A549 (cell line): ENCODE measurements around the gene ALKBH7. TPM values are rescaled to one million over a fixed set of nuclear protein-coding genes. Genes with fewer than 3 reads are reported as not detected.

Source experiments
- ATAC-seq, 2 experiments: fragments of 200-7000 bp in 1 of 2; fragments of >200 bp in 1 of 2; cut with Nextera tagmentation in 1 of 2; cut with Tn5 transposase in 1 of 2; 3 replicates each; pipeline versions ENCODE4 v1.8.0 to v1.9.1; 2018 to 2020; ENCODE audit warnings: mild to moderate bottlenecking in 1 of 2, moderate library complexity in 1 of 2
- CTCF ChIA-PET: fragments of 300-600 bp; sonication (Branson Sonifier 250); formaldehyde crosslinking; extraction: SDS; loops from one replicate; lab custom pipeline; 2021; ENCODE audit warnings: antibody characterized with exemption, inconsistent platforms; lab: Yijun Ruan, JAX
- POLR2A ChIA-PET: fragments of 350-600 bp; formaldehyde crosslinking; extraction: SDS; loops from one replicate; lab custom pipeline; 2021; ENCODE audit warnings: antibody characterized with exemption, inconsistent platforms; lab: Yijun Ruan, JAX
- DNase-seq, 2 experiments: peaks; one replicate each; pipeline versions ENCODE4 v3.0.0 to v3.0.0-alpha.2; 2011 to 2016; ENCODE audit warnings: low read depth in 1 of 2, low spot score in 1 of 2
- FAIRE-seq: peaks from 2 replicates; lab custom pipeline; 2011; peaks lifted over from hg19 to GRCh38; lab: Jason Lieb, UNC
- H3K27ac ChIP-seq, 2 experiments: fragments of >200 bp; sonication (Bioruptor Twin); formaldehyde crosslinking; 3 replicates each; pipeline ENCODE4 v1.5.1; 2016 to 2017
- H3K4me1 ChIP-seq: fragments of >200 bp; sonication (Bioruptor Twin); formaldehyde crosslinking; 3 replicates; pipeline ENCODE4 v1.6.1; 2016
- H3K4me2 ChIP-seq: fragments of >200 bp; sonication (Bioruptor Twin); formaldehyde crosslinking; 3 replicates; pipeline ENCODE4 v1.6.1; 2016
- H3K4me3 ChIP-seq: fragments of >200 bp; sonication (Bioruptor Twin); formaldehyde crosslinking; 3 replicates; pipeline ENCODE4 v1.5.1; 2016
- H3K9me3 ChIP-seq: fragments of >200 bp; sonication (Bioruptor Twin); formaldehyde crosslinking; 3 replicates; pipeline ENCODE4 v1.6.1; 2016
- CHD2 ChIP-seq: fragments of 150-350 bp; IDR thresholded peaks from 2 replicates; pipeline ENCODE4 v1.6.1; 2014; ENCODE audit warnings: low read length; ENCODE audit not compliant: partially characterized antibody
- ESRRA ChIP-seq: fragments of 150-350 bp; IDR thresholded peaks from 2 replicates; pipeline ENCODE4 v1.6.1; 2014; ENCODE audit warnings: mild to moderate bottlenecking, low read length, borderline replicate concordance
- HOXB13 ChIP-seq: fragments of 250-450 bp; sonication (Bioruptor Pico); IDR thresholded peaks from 2 replicates; pipeline ENCODE4 v1.5.0; 2020; ENCODE audit warnings: low read depth, mild to moderate bottlenecking, moderate library complexity
- HOXB5 ChIP-seq: fragments of 250-450 bp; sonication (Bioruptor Pico); IDR thresholded peaks from 2 replicates; pipeline ENCODE4 v1.5.0; 2020; ENCODE audit warnings: mild to moderate bottlenecking, moderate library complexity
- MAZ ChIP-seq: fragments of 150-350 bp; IDR thresholded peaks from 2 replicates; pipeline ENCODE4 v1.6.1; 2014; ENCODE audit warnings: antibody characterized with exemption, low read depth, low read length, borderline replicate concordance
- NFE2L2 ChIP-seq: fragments of 150-350 bp; conservative IDR thresholded peaks from 2 replicates; pipeline ENCODE4 v1.6.1; 2014; ENCODE audit warnings: low read length
- NR3C1 ChIP-seq: fragments of >200 bp; sonication (Bioruptor Twin); formaldehyde crosslinking; IDR thresholded peaks from 3 replicates; pipeline ENCODE4 v1.6.1; 2017
- PHF8 ChIP-seq: fragments of 200-600 bp; sonication (generic); IDR thresholded peaks from 2 replicates; pipeline ENCODE4 v1.6.1; 2016; ENCODE audit warnings: low read depth, mild to moderate bottlenecking, antibody characterized with exemption, moderate library complexity, borderline replicate concordance
- POLR2A ChIP-seq: IDR thresholded peaks from 2 replicates; pipeline ENCODE4 v1.6.1; 2012; ENCODE audit warnings: mild to moderate bottlenecking, low read length
- RFX5 ChIP-seq: fragments of 450-650 bp; IDR thresholded peaks from 2 replicates; pipeline ENCODE4 v1.7.1; 2014; ENCODE audit warnings: antibody characterized with exemption, mild to moderate bottlenecking, moderate library complexity
- SMC3 ChIP-seq: fragments of >200 bp; sonication (Bioruptor Twin); formaldehyde crosslinking; IDR thresholded peaks from 3 replicates; pipeline ENCODE4 v1.6.1; 2018; ENCODE audit warnings: inconsistent platforms
- TFCP2L1 ChIP-seq: fragments of 250-450 bp; sonication (Bioruptor Pico); IDR thresholded peaks from 2 replicates; pipeline ENCODE4 v1.5.0; 2021; ENCODE audit warnings: mild to moderate bottlenecking
- ZFP36 ChIP-seq: fragments of 450-650 bp; IDR thresholded peaks from 2 replicates; pipeline ENCODE4 v1.6.1; 2014; ENCODE audit warnings: borderline replicate concordance; ENCODE audit not compliant: partially characterized antibody
- ZNF302 ChIP-seq: fragments of 250-450 bp; sonication (Bioruptor Pico); IDR thresholded peaks from 2 replicates; pipeline ENCODE4 v1.9.0; 2021; ENCODE audit warnings: inconsistent platforms, mild to moderate bottlenecking, moderate library complexity
- WGBS: methylation state at CpG from one replicate; pipeline ENCODE4 v1.1.6; 2017; ENCODE audit errors: missing lambda C conversion rate; 5-methylcytosine and 5-hydroxymethylcytosine counted together
- polyA plus RNA-seq, 4 experiments: library from polyadenylated mRNA; depleted of rRNA in 3 of 4; stranded (reverse); fragments of >200 nt; fragmentation: RNase III in 1 of 4; extraction: RNeasy Plus Mini Kit Qiagen cat#74134 plus additional on column Dnase treatment in 1 of 4; gene quantifications; 2 replicates in 3 of 4; 3 replicates in 1 of 4; pipeline ENCODE4 v1.2.3, GENCODE V29; 2011 to 2017
- TF ChIP-seq, protein P1 (sequence below): fragments of 250-450 bp; sonication (Bioruptor Pico); IDR thresholded peaks from 2 replicates; pipeline ENCODE4 v1.5.0; 2021; ENCODE audit warnings: mild to moderate bottlenecking, moderate library complexity, borderline replicate concordance
- TF ChIP-seq, protein P2 (sequence below): fragments of 200-600 bp; sonication (generic); IDR thresholded peaks from 2 replicates; pipeline ENCODE4 v1.6.1; 2016; ENCODE audit warnings: antibody characterized with exemption, mild to moderate bottlenecking, moderate library complexity
- TF ChIP-seq, protein P3 (sequence below): IDR thresholded peaks from 2 replicates; pipeline ENCODE4 v1.6.1; 2012

Gene ALKBH7
- polyA plus RNA-seq, 2 of the 4 experiments (the other 2 are of a cell fraction): 10.2 to 18.1 TPM

DNA sequence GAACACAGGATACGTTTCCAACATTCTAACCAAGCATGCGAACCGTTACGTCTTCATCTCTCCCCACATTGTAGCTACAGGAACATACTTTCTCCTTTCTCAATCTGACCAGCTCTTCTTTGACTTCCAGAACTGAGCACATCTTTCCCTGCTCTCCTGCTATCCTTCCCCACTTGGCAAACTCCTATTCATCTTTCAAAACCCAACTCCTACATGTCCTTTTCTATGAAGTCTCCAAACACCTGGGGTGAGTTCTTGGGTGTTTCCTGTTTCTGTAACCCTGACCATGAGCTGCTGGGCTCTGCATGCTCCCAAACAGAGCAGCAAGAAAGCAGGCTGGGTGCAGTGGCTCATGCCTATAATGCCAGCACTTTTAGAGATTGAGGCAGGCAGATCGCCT lies 45.8 kb upstream of the ALKBH7 start:
- FAIRE-seq (no peak), DNase-seq (no peak), ATAC-seq (no peak)
- Histone ChIP-seq H3K4me1 (no peaks in the 10 kb centered on the region), H3K4me2 (no peak overlapping the region), H3K27ac (no peak overlapping the region), H3K9me3 (no peaks in the 10 kb centered on the region), H3K4me3 (no peak overlapping the region)
- ChIA-PET CTCF (interaction anchor here (1.0 kb wide), 1 partner anchor 8 kb away, joined by 3 read pairs; no protein-coding TSS in a partner anchor), POLR2A (no interaction called here)
- WGBS: 54% methylated on average over 5 of the region's 5 CpGs
- TF ChIP-seq HOXB5 (CRISPR knock-in tag) (no peak), SMC3 (no peak)

GRCh38 chr19:6333439-6333838 lies 39.2 kb upstream of the ALKBH7 start, which contains the start of gene ACER1:
Gene ACER1, minus strand, starts transcription at chr19:6333612. Its CDS starts 61 bp downstream, at chr19:6333551.
- no peak for DNase-seq
- POLR2A ChIA-PET: no interaction called here
- Histone ChIP-seq H3K27ac (no peak within 1 kb of the TSS), H3K4me3 (no peak within 1 kb of the TSS), H3K4me2 (no peak within 1 kb of the TSS), H3K4me1 (no peaks in the 10 kb centered on the region), H3K9me3 (no peaks in the 10 kb centered on the region)
- ATAC-seq: no peak; a peak in 1 of 6 replicates
- no peak for FAIRE-seq
- TF ChIP-seq HOXB13 (CRISPR knock-in tag) (no peak), RFX5 (no peak)
- TF ChIP-seq, protein P1, sequence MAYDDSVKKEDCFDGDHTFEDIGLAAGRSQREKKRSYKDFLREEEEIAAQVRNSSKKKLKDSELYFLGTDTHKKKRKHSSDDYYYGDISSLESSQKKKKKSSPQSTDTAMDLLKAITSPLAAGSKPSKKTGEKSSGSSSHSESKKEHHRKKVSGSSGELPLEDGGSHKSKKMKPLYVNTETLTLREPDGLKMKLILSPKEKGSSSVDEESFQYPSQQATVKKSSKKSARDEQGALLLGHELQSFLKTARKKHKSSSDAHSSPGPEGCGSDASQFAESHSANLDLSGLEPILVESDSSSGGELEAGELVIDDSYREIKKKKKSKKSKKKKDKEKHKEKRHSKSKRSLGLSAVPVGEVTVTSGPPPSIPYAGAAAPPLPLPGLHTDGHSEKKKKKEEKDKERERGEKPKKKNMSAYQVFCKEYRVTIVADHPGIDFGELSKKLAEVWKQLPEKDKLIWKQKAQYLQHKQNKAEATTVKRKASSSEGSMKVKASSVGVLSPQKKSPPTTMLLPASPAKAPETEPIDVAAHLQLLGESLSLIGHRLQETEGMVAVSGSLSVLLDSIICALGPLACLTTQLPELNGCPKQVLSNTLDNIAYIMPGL (CRISPR knock-in tag): no peak
- 58% methylated on average over 11 of the region's 17 CpGs for WGBS
- CTCF ChIA-PET: interaction anchor here (0.6 kb wide), 1 partner anchor 122 kb away, joined by 3 read pairs; no protein-coding TSS in a partner anchor

DNA sequence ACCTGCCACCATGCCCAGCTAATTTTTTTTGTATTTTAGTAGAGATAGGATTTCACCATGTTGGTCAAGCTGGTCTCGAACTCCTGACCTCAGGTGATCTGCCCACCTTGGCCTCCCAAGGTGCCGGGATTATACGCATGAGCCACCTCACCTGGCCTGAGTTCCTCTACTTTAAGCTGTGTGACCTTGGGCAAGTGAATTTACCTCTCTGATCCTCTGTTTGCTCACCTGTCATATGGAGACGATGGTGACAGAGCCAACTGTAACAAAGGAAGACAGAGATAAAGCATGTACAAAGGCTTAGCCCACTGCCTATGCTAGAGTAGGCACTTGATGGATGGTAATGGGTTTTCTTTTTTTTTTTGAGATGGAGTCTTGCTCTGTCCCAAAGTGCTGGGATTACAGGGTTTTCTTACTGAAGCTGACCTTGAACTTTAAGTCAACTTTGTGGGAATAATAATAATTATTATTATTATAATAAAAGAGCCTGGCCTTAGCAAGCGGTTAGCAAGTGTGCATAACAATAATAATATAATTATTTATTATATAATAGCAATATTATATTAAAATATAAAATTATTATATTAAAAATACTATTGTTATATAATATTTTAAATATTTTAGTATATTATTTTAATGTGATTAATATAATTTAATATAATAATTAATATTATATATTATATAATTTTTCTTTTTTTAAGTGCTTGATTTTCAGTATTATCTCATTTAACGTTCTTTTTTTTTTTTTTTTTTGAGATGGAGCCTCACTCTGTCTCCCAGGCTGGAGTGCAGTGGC lies 37.9 kb upstream of the ALKBH7 start:
- FAIRE-seq: no peak
- ChIA-PET CTCF (no interaction called here), POLR2A (no interaction called here)
- WGBS: 75% methylated on average over 6 of the region's 6 CpGs
- Histone ChIP-seq H3K27ac (no peak overlapping the region), H3K4me2 (no peak overlapping the region), H3K9me3 (no peaks in the 10 kb centered on the region), H3K4me1 (no peaks in the 10 kb centered on the region), H3K4me3 (no peak overlapping the region)
- no peak for ATAC-seq
- TF ChIP-seq ZFP36: peak; percentile 53
- TF ChIP-seq, protein P2, sequence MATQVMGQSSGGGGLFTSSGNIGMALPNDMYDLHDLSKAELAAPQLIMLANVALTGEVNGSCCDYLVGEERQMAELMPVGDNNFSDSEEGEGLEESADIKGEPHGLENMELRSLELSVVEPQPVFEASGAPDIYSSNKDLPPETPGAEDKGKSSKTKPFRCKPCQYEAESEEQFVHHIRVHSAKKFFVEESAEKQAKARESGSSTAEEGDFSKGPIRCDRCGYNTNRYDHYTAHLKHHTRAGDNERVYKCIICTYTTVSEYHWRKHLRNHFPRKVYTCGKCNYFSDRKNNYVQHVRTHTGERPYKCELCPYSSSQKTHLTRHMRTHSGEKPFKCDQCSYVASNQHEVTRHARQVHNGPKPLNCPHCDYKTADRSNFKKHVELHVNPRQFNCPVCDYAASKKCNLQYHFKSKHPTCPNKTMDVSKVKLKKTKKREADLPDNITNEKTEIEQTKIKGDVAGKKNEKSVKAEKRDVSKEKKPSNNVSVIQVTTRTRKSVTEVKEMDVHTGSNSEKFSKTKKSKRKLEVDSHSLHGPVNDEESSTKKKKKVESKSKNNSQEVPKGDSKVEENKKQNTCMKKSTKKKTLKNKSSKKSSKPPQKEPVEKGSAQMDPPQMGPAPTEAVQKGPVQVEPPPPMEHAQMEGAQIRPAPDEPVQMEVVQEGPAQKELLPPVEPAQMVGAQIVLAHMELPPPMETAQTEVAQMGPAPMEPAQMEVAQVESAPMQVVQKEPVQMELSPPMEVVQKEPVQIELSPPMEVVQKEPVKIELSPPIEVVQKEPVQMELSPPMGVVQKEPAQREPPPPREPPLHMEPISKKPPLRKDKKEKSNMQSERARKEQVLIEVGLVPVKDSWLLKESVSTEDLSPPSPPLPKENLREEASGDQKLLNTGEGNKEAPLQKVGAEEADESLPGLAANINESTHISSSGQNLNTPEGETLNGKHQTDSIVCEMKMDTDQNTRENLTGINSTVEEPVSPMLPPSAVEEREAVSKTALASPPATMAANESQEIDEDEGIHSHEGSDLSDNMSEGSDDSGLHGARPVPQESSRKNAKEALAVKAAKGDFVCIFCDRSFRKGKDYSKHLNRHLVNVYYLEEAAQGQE: no peak
- DNase-seq: no peak

DNA sequence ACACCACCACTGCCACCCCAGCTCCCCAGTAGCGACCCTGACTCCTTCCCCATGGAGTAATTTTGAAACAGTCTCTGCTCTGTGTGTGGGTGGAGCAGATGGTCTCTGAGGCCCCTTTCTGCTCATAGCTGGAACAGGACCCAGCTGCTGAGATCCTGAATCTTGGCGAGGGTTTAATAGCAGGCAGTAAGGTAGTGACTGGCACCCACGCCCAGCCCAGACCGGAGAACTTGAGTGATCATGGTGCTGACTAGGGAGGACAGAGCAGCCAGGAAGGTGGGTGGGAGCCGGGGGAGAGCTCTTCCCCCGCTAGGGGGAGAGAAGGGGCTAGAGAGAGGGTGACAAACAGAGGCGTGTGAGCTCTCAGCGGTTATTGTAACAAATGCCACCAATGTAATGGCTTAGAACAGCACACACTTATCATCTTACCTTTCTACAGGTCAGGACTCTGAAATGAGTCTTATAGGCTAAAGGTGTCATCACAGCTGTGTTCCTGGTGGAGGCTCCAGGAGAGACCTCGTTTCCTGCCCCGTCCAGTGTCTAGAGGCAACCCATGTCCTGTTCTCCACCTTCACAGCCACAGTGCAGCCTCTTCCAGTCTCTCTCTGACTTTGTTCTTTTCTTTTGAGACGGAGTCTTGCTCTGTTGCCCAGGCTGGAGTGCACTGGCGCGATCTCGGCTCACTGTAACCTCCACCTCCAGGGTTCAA lies 31.9 kb upstream of the ALKBH7 start:
- no peak overlapping the region for H3K4me2 ChIP-seq
- WGBS: 45% methylated on average over 13 of the region's 14 CpGs
- no peak overlapping the region for H3K27ac ChIP-seq
- H3K9me3 ChIP-seq: no peaks in the 10 kb centered on the region
- no peak for DNase-seq
- ChIA-PET CTCF (interaction anchor here (0.7 to 1.1 kb wide), 2 partner anchors 13 to 122 kb away, joined by 3 to 4 read pairs; no protein-coding TSS in a partner anchor), POLR2A (no interaction called here)
- ATAC-seq: peak; percentile 64 to 66
- H3K4me1 ChIP-seq: no peaks in the 10 kb centered on the region
- H3K4me3 ChIP-seq: no peak overlapping the region
- no peak for TF ChIP-seq TFCP2L1 (CRISPR knock-in tag)
- no peak for TF ChIP-seq NR3C1
- TF ChIP-seq HOXB5 (CRISPR knock-in tag): no peak
- TF ChIP-seq MAZ: no peak
- TF ChIP-seq PHF8: no peak
- TF ChIP-seq ESRRA: no peak
- no peak for TF ChIP-seq CHD2
- no peak for TF ChIP-seq ZFP36
- TF ChIP-seq ZNF302 (CRISPR knock-in tag): no peak
- TF ChIP-seq NFE2L2: no peak
- TF ChIP-seq, protein P3, sequence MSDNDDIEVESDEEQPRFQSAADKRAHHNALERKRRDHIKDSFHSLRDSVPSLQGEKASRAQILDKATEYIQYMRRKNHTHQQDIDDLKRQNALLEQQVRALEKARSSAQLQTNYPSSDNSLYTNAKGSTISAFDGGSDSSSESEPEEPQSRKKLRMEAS: no peak
- no peak for TF ChIP-seq POLR2A
- no peak for FAIRE-seq
